Liver (tissue), 3 donors: ENCODE results near the gene COQ9.

Source experiments
- ATF3 ChIP-seq: IDR thresholded peaks from 2 replicates; pipeline ENCODE4 v1.6.1; 2016; ENCODE audit warnings: antibody characterized with exemption
- CTCF ChIP-seq: fragments of 150-350 bp; IDR thresholded peaks from 2 replicates; pipeline ENCODE4 v1.5.1; 2017; ENCODE audit warnings: improper control_type of control experiment, low read depth, low read length; ENCODE audit not compliant: missing input control
- EGR1 ChIP-seq, 2 donors: IDR thresholded peaks; 2 replicates each; pipeline ENCODE4 v1.6.1; 2016 to 2018; ENCODE audit warnings: antibody characterized with exemption in 2 of 2, low read depth in 2 of 2
- FOXA1 ChIP-seq: IDR thresholded peaks from 2 replicates; pipeline ENCODE4 v1.6.1; 2016; ENCODE audit warnings: antibody characterized with exemption
- JUND ChIP-seq, 2 donors: IDR thresholded peaks; 2 replicates each; pipeline ENCODE4 v1.6.1; 2016; ENCODE audit warnings: antibody characterized with exemption in 2 of 2
- MAX ChIP-seq: IDR thresholded peaks from 2 replicates; pipeline ENCODE4 v1.6.1; 2016; ENCODE audit warnings: antibody characterized with exemption
- RAD21 ChIP-seq, 2 donors: IDR thresholded peaks; 2 replicates each; pipeline ENCODE4 v1.6.1; 2016; ENCODE audit warnings: antibody characterized with exemption in 2 of 2, mild to moderate bottlenecking in 2 of 2
- SP1 ChIP-seq: IDR thresholded peaks from 2 replicates; pipeline ENCODE4 v1.6.1; 2018; ENCODE audit warnings: antibody characterized with exemption, mild to moderate bottlenecking
- TAF1 ChIP-seq: conservative IDR thresholded peaks from 2 replicates; pipeline ENCODE4 v1.6.1; 2016; ENCODE audit warnings: antibody characterized with exemption, mild to moderate bottlenecking
- YY1 ChIP-seq: IDR thresholded peaks from 2 replicates; pipeline ENCODE4 v1.6.1; 2016; ENCODE audit warnings: antibody characterized with exemption, mild to moderate bottlenecking
- ZBTB33 ChIP-seq: IDR thresholded peaks from 2 replicates; pipeline ENCODE4 v1.6.1; 2016; ENCODE audit warnings: antibody characterized with exemption
- donor health status: healthy.
- donor health status: healthy.

- TF ChIP-seq RAD21 (IDR thresholded peaks at IDR 0.05), result no peak
- TF ChIP-seq SP1, result no peak
- no peak for TF ChIP-seq MAX
- TF ChIP-seq CTCF, result no peak
- TF ChIP-seq JUND (IDR thresholded peaks at IDR 0.05), result no peak
- TF ChIP-seq ZBTB33, result no peak
- no peak for TF ChIP-seq YY1
- no peak for TF ChIP-seq FOXA1
- no peak for TF ChIP-seq EGR1 (IDR thresholded peaks at IDR 0.05; ENCODE audit: low read depth in 2 of 2)
- TF ChIP-seq TAF1, result no peak
- TF ChIP-seq ATF3, result no peak
Measured at GRCh38 chr16:57510016-57510871, 63.0 kb downstream of the COQ9 start.
